ENCODE measurements around the gene LSM6. TPM values are rescaled to one million over a fixed set of nuclear protein-coding genes. Genes with fewer than 3 reads are reported as not detected.

LSM6 gene
- total RNA-seq, 1 donor from 2014 or later = 18.7 TPM

DNA sequence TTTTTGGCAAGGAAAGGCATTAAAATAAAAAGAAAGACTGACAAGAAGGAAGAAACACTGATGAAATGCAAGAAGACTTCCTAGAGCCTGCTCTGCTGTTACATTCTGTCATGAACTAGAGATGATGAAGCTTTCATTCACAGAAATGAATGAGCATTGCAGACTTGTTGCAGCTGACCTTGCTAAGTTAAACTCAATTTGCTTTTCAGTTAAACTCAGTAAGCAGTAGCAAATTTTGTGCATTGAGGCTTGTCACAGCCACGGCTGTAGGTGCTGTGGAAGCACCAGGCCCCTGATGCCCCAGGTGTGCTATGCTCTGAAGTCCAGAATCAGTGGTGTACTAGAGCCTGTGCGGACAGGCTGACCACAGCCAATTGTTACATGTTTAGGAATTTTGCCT is 39.6 kb upstream of the LSM6 start:
- TF ChIP-seq EZH2 (IDR thresholded peaks at IDR 0.05; ENCODE audit: insufficient read depth, low read length) = no peak
- TF ChIP-seq, protein P1, sequence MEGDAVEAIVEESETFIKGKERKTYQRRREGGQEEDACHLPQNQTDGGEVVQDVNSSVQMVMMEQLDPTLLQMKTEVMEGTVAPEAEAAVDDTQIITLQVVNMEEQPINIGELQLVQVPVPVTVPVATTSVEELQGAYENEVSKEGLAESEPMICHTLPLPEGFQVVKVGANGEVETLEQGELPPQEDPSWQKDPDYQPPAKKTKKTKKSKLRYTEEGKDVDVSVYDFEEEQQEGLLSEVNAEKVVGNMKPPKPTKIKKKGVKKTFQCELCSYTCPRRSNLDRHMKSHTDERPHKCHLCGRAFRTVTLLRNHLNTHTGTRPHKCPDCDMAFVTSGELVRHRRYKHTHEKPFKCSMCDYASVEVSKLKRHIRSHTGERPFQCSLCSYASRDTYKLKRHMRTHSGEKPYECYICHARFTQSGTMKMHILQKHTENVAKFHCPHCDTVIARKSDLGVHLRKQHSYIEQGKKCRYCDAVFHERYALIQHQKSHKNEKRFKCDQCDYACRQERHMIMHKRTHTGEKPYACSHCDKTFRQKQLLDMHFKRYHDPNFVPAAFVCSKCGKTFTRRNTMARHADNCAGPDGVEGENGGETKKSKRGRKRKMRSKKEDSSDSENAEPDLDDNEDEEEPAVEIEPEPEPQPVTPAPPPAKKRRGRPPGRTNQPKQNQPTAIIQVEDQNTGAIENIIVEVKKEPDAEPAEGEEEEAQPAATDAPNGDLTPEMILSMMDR (IDR thresholded peaks at IDR 0.05; ENCODE audit: insufficient read depth, low read depth, low read length) = no peak
- H3K9me3 ChIP-seq (ENCODE audit: insufficient read depth, low read depth, low read length) = no peaks in the 10 kb centered on the region
- no peak overlapping the region for H3K27ac ChIP-seq (ENCODE audit: low read depth, low read length)
- H3K27me3 ChIP-seq (ENCODE audit: insufficient read depth, low read length) = no peaks in the 10 kb centered on the region
- H3K4me1 ChIP-seq (ENCODE audit: insufficient read depth, low read length) = no peaks in the 10 kb centered on the region
- H3K9me3 Mint-ChIP-seq (ENCODE audit: unreplicated experiment) = no peaks in the 10 kb centered on the region
- H3K4me2 ChIP-seq (ENCODE audit: low read length) = no peak overlapping the region
- H2AFZ ChIP-seq (ENCODE audit: low read depth, low read length) = no peak overlapping the region
- H3K27ac Mint-ChIP-seq (ENCODE audit: unreplicated experiment) = no peak overlapping the region
- no peak overlapping the region for H3K4me3 ChIP-seq (ENCODE audit: insufficient read depth, low read depth, low read length)
- H3K36me3 Mint-ChIP-seq (ENCODE audit: low read depth, unreplicated experiment) = no peaks in the 10 kb centered on the region
- H3K4me3 Mint-ChIP-seq (ENCODE audit: unreplicated experiment) = no peak overlapping the region
- DNase-seq (ENCODE audit: low read depth) (no peak), FAIRE-seq (no peak)
- no peaks in the 10 kb centered on the region for H3K36me3 ChIP-seq (ENCODE audit: insufficient read depth, low read length)
- peaks cover 4% of the 10 kb centered on the region for H3K27me3 Mint-ChIP-seq (ENCODE audit: low read depth, unreplicated experiment)
- no peaks in the 10 kb centered on the region for H3K79me2 ChIP-seq (ENCODE audit: insufficient read depth, low read length)
- H3K9ac ChIP-seq (ENCODE audit: low read length) = no peak overlapping the region
- no peaks in the 10 kb centered on the region for H3K4me1 Mint-ChIP-seq (ENCODE audit: low read depth, unreplicated experiment)
- no peaks in the 10 kb centered on the region for H4K20me1 ChIP-seq (ENCODE audit: insufficient read depth, low read length)

DNA sequence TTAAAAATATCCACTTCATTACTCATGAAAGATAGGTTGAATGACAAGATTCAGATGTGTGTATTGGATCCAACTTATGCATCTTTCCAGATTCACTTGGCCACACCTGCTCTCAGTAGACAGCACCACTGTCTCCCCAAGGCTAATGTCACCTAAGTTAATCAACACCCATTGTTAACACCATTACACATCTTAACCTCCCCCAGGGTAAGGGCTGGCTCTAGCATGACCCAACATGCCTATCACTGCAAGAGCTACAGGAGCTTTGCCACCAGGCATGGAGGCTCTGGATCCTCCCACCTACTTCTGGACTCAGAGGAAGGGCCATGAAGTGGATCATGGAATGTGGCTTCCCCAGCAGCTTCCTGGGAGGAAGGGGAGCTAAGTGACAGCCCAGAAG is 32.8 kb upstream of the LSM6 start:
- no peaks in the 10 kb centered on the region for H3K4me1 Mint-ChIP-seq (ENCODE audit: low read depth, unreplicated experiment)
- H3K4me3 Mint-ChIP-seq (ENCODE audit: unreplicated experiment) = no peak overlapping the region
- no peak overlapping the region for H3K4me2 ChIP-seq (ENCODE audit: low read length)
- no peaks in the 10 kb centered on the region for H3K36me3 ChIP-seq (ENCODE audit: insufficient read depth, low read length)
- H3K27me3 ChIP-seq (ENCODE audit: insufficient read depth, low read length) = peaks cover 2% of the 10 kb centered on the region
- H4K20me1 ChIP-seq (ENCODE audit: insufficient read depth, low read length) = no peaks in the 10 kb centered on the region
- H3K9me3 Mint-ChIP-seq (ENCODE audit: unreplicated experiment) = no peaks in the 10 kb centered on the region
- no peak overlapping the region for H2AFZ ChIP-seq (ENCODE audit: low read depth, low read length)
- H3K27ac ChIP-seq (ENCODE audit: low read depth, low read length) = no peak overlapping the region
- no peaks in the 10 kb centered on the region for H3K4me1 ChIP-seq (ENCODE audit: insufficient read depth, low read length)
- no peak overlapping the region for H3K4me3 ChIP-seq (ENCODE audit: insufficient read depth, low read depth, low read length)
- DNase-seq (ENCODE audit: low read depth) (no peak), FAIRE-seq (no peak)
- TF ChIP-seq, protein P1 (IDR thresholded peaks at IDR 0.05; ENCODE audit: insufficient read depth, low read depth, low read length) = no peak
- TF ChIP-seq EZH2 (IDR thresholded peaks at IDR 0.05; ENCODE audit: insufficient read depth, low read length) = no peak
- no peaks in the 10 kb centered on the region for H3K9me3 ChIP-seq (ENCODE audit: insufficient read depth, low read depth, low read length)
- H3K79me2 ChIP-seq (ENCODE audit: insufficient read depth, low read length) = no peaks in the 10 kb centered on the region
- H3K9ac ChIP-seq (ENCODE audit: low read length) = no peak overlapping the region
- no peaks in the 10 kb centered on the region for H3K36me3 Mint-ChIP-seq (ENCODE audit: low read depth, unreplicated experiment)
- H3K27me3 Mint-ChIP-seq (ENCODE audit: low read depth, unreplicated experiment) = peaks cover 2% of the 10 kb centered on the region
- H3K27ac Mint-ChIP-seq (ENCODE audit: unreplicated experiment) = no peak overlapping the region

DNA sequence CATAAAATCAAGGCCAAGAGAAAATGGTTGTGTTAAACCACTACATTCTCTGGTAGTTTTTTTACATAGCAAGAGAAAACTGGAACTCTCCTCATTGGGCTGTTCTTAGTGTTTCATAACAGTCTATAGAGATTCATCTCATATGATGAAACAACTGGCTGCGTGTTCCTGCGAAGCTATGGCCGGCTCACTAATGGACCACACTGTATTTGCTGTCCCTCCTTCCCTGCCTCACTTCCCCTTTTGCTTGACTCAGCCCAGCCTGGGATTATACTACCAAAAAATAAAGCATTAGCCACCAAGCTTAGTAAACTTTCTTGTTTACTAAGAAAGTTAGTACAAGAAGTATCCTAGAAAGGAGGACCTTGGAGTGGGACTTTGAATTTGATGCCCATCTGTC is 31.6 kb upstream of the LSM6 start:
- Mint-ChIP-seq H3K27ac (ENCODE audit: unreplicated experiment) (no peak overlapping the region), H3K4me1 (ENCODE audit: low read depth, unreplicated experiment) (no peaks in the 10 kb centered on the region), H3K36me3 (ENCODE audit: low read depth, unreplicated experiment) (no peaks in the 10 kb centered on the region), H3K9me3 (ENCODE audit: unreplicated experiment) (no peaks in the 10 kb centered on the region), H3K4me3 (ENCODE audit: unreplicated experiment) (no peak overlapping the region), H3K27me3 (ENCODE audit: low read depth, unreplicated experiment) (peaks cover 2% of the 10 kb centered on the region)
- H3K9ac ChIP-seq (ENCODE audit: low read length) = no peak overlapping the region
- TF ChIP-seq EZH2 (IDR thresholded peaks at IDR 0.05; ENCODE audit: insufficient read depth, low read length) = no peak
- TF ChIP-seq, protein P1 (IDR thresholded peaks at IDR 0.05; ENCODE audit: insufficient read depth, low read depth, low read length) = no peak
- H2AFZ ChIP-seq (ENCODE audit: low read depth, low read length) = no peak overlapping the region
- DNase-seq (ENCODE audit: low read depth) (no peak), FAIRE-seq (no peak)
- H3K9me3 ChIP-seq (ENCODE audit: insufficient read depth, low read depth, low read length) = no peaks in the 10 kb centered on the region
- H3K27ac ChIP-seq (ENCODE audit: low read depth, low read length) = no peak overlapping the region
- H3K4me2 ChIP-seq (ENCODE audit: low read length) = no peak overlapping the region
- no peak overlapping the region for H3K4me3 ChIP-seq (ENCODE audit: insufficient read depth, low read depth, low read length)
- no peaks in the 10 kb centered on the region for H3K36me3 ChIP-seq (ENCODE audit: insufficient read depth, low read length)
- H3K79me2 ChIP-seq (ENCODE audit: insufficient read depth, low read length) = no peaks in the 10 kb centered on the region
- peaks cover 2% of the 10 kb centered on the region for H3K27me3 ChIP-seq (ENCODE audit: insufficient read depth, low read length)
- H3K4me1 ChIP-seq (ENCODE audit: insufficient read depth, low read length) = no peaks in the 10 kb centered on the region
- no peaks in the 10 kb centered on the region for H4K20me1 ChIP-seq (ENCODE audit: insufficient read depth, low read length)
